KOPT-K1 (cell line): Measurements from ENCODE around the gene C1orf159.

ENCODE experiments used
- H3K27ac ChIP-seq: fragments of 200-600 bp; sonication (generic); 2 replicates; pipeline ENCODE4 v1.5.1; 2016; ENCODE audit warnings: antibody characterized with exemption, mild to moderate bottlenecking, low read depth, low read length; ENCODE audit not compliant: poor library complexity, severe bottlenecking
- H3K36me3 ChIP-seq: fragments of 200-600 bp; sonication (generic); 2 replicates; pipeline ENCODE4 v1.5.1; 2017; ENCODE audit warnings: antibody characterized with exemption, mild to moderate bottlenecking, low read length, moderate library complexity; ENCODE audit not compliant: insufficient read depth
- H3K9me3 ChIP-seq: fragments of 200-600 bp; sonication (generic); 2 replicates; pipeline ENCODE4 v1.5.1; 2017; ENCODE audit warnings: antibody characterized with exemption, low read length, mild to moderate bottlenecking; ENCODE audit not compliant: insufficient read depth, poor library complexity, severe bottlenecking

C1orf159 gene

GRCh38 chr1:1130206-1131120, 14.6 kb upstream of the C1orf159 start:
- H3K36me3 ChIP-seq: no peaks in the 10 kb centered on the region
- no peaks in the 10 kb centered on the region for H3K9me3 ChIP-seq
- no peak overlapping the region for H3K27ac ChIP-seq

GRCh38 chr1:1129381-1129821, 13.5 kb upstream of the C1orf159 start:
- Histone ChIP-seq H3K27ac (no peak overlapping the region), H3K36me3 (no peaks in the 10 kb centered on the region)

GRCh38 chr1:1128454-1129139, 12.7 kb upstream of the C1orf159 start:
- Histone ChIP-seq H3K9me3 (peaks cover 6% of the 10 kb centered on the region), H3K36me3 (no peaks in the 10 kb centered on the region), H3K27ac (no peak overlapping the region)

More at GRCh38 chr1:1129381-1129821, 13.5 kb upstream of the C1orf159 start:
- H3K9me3 ChIP-seq: no peaks in the 10 kb centered on the region

GRCh38 chr1:1127551-1128451, 11.9 kb upstream of the C1orf159 start:
- Histone ChIP-seq H3K36me3 (no peaks in the 10 kb centered on the region), H3K27ac (no peak overlapping the region), H3K9me3 (peaks cover 6% of the 10 kb centered on the region)

- H3K36me3 ChIP-seq: no peaks in the 10 kb centered on the region
- no peak overlapping the region for H3K27ac ChIP-seq
- H3K9me3 ChIP-seq: peaks cover 6% of the 10 kb centered on the region
These were observed 10.1 kb upstream of the C1orf159 start for GRCh38 chr1:1125945-1126344.

- H3K9me3 ChIP-seq: peaks cover 6% of the 10 kb centered on the region
- no peak overlapping the region for H3K27ac ChIP-seq
- H3K36me3 ChIP-seq: no peaks in the 10 kb centered on the region
These were observed 9.1 kb upstream of the C1orf159 start for GRCh38 chr1:1124786-1125642.

GRCh38 chr1:1124508-1124785, 8.6 kb upstream of the C1orf159 start:
- no peaks in the 10 kb centered on the region for H3K36me3 ChIP-seq
- peaks cover 6% of the 10 kb centered on the region for H3K9me3 ChIP-seq
- H3K27ac ChIP-seq: no peak overlapping the region

- peaks cover 6% of the 10 kb centered on the region for H3K9me3 ChIP-seq
- no peak overlapping the region for H3K27ac ChIP-seq
- no peaks in the 10 kb centered on the region for H3K36me3 ChIP-seq
These were observed 8.0 kb upstream of the C1orf159 start for GRCh38 chr1:1123581-1124507.

- no peak overlapping the region for H3K27ac ChIP-seq
- H3K36me3 ChIP-seq: no peaks in the 10 kb centered on the region
- H3K9me3 ChIP-seq: peaks cover 6% of the 10 kb centered on the region
These were observed 7.1 kb upstream of the C1orf159 start for GRCh38 chr1:1122981-1123480.

GRCh38 chr1:1122078-1122811, 6.4 kb upstream of the C1orf159 start:
- peaks cover 6% of the 10 kb centered on the region for H3K9me3 ChIP-seq
- H3K36me3 ChIP-seq: no peaks in the 10 kb centered on the region
- no peak overlapping the region for H3K27ac ChIP-seq

GRCh38 chr1:1121611-1122077, 5.8 kb upstream of the C1orf159 start:
- Histone ChIP-seq H3K27ac (no peak overlapping the region), H3K36me3 (no peaks in the 10 kb centered on the region), H3K9me3 (peaks cover 6% of the 10 kb centered on the region)

GRCh38 chr1:1120866-1121591, 5.1 kb upstream of the C1orf159 start:
- no peaks in the 10 kb centered on the region for H3K36me3 ChIP-seq
- H3K9me3 ChIP-seq: peaks cover 6% of the 10 kb centered on the region
- H3K27ac ChIP-seq: no peak overlapping the region
